A549 (cell line): ENCODE measurements around the gene COL19A1. TPM values are rescaled to one million over a fixed set of nuclear protein-coding genes. Genes with fewer than 3 reads are reported as not detected.

Source experiments
- ATAC-seq, 2 experiments: fragments of 200-7000 bp in 1 of 2; fragments of >200 bp in 1 of 2; cut with Nextera tagmentation in 1 of 2; cut with Tn5 transposase in 1 of 2; 3 replicates each; pipeline versions ENCODE4 v1.8.0 to v1.9.1; 2018 to 2020; ENCODE audit warnings: mild to moderate bottlenecking in 1 of 2, moderate library complexity in 1 of 2
- CTCF ChIA-PET: fragments of 300-600 bp; sonication (Branson Sonifier 250); formaldehyde crosslinking; extraction: SDS; loops from one replicate; lab custom pipeline; 2021; ENCODE audit warnings: antibody characterized with exemption, inconsistent platforms; lab: Yijun Ruan, JAX
- POLR2A ChIA-PET: fragments of 350-600 bp; formaldehyde crosslinking; extraction: SDS; loops from one replicate; lab custom pipeline; 2021; ENCODE audit warnings: antibody characterized with exemption, inconsistent platforms; lab: Yijun Ruan, JAX
- DNase-seq, 2 experiments: peaks; one replicate each; pipeline versions ENCODE4 v3.0.0 to v3.0.0-alpha.2; 2011 to 2016; ENCODE audit warnings: low read depth in 1 of 2, low spot score in 1 of 2
- FAIRE-seq: peaks from 2 replicates; lab custom pipeline; 2011; peaks lifted over from hg19 to GRCh38; lab: Jason Lieb, UNC
- H3K27ac ChIP-seq, 2 experiments: fragments of >200 bp; sonication (Bioruptor Twin); formaldehyde crosslinking; 3 replicates each; pipeline ENCODE4 v1.5.1; 2016 to 2017
- H3K4me1 ChIP-seq: fragments of >200 bp; sonication (Bioruptor Twin); formaldehyde crosslinking; 3 replicates; pipeline ENCODE4 v1.6.1; 2016
- H3K4me2 ChIP-seq: fragments of >200 bp; sonication (Bioruptor Twin); formaldehyde crosslinking; 3 replicates; pipeline ENCODE4 v1.6.1; 2016
- H3K4me3 ChIP-seq: fragments of >200 bp; sonication (Bioruptor Twin); formaldehyde crosslinking; 3 replicates; pipeline ENCODE4 v1.5.1; 2016
- H3K9me3 ChIP-seq: fragments of >200 bp; sonication (Bioruptor Twin); formaldehyde crosslinking; 3 replicates; pipeline ENCODE4 v1.6.1; 2016
- BHLHE40 ChIP-seq: IDR thresholded peaks from 2 replicates; pipeline ENCODE4 v1.6.1; 2012; ENCODE audit warnings: low read depth, low read length, inconsistent platforms
- CBX2 ChIP-seq: fragments of 200-600 bp; sonication (generic); IDR thresholded peaks from 2 replicates; pipeline ENCODE4 v1.6.1; 2016; ENCODE audit warnings: low read depth, mild to moderate bottlenecking, borderline replicate concordance
- FOSL2 ChIP-seq, 2 experiments: fragments of 450-650 bp in 1 of 2; fragments of >200 bp in 1 of 2; sonication (Bioruptor Twin) in 1 of 2; formaldehyde crosslinking; IDR thresholded peaks; 2 replicates each; pipeline versions ENCODE4 v1.5.0 to v1.6.1; 2016 to 2020; ENCODE audit warnings: mild to moderate bottlenecking in 1 of 2, moderate library complexity in 1 of 2
- HES2 ChIP-seq: fragments of >200 bp; sonication (Bioruptor Twin); formaldehyde crosslinking; IDR thresholded peaks from 2 replicates; pipeline ENCODE4 v1.6.1; 2016
- HOXA7 ChIP-seq: fragments of 250-450 bp; sonication (Bioruptor Pico); IDR thresholded peaks from 2 replicates; pipeline ENCODE4 v1.5.0; 2020; ENCODE audit warnings: mild to moderate bottlenecking, moderate library complexity
- HOXB13 ChIP-seq: fragments of 250-450 bp; sonication (Bioruptor Pico); IDR thresholded peaks from 2 replicates; pipeline ENCODE4 v1.5.0; 2020; ENCODE audit warnings: low read depth, mild to moderate bottlenecking, moderate library complexity
- KDM1A ChIP-seq: fragments of 200-600 bp; sonication (generic); IDR thresholded peaks from 2 replicates; pipeline ENCODE4 v1.6.1; 2016; ENCODE audit warnings: low read depth, mild to moderate bottlenecking
- KDM5A ChIP-seq: fragments of 200-600 bp; sonication (generic); IDR thresholded peaks from 2 replicates; pipeline ENCODE4 v1.6.1; 2016; ENCODE audit warnings: antibody characterized with exemption, mild to moderate bottlenecking
- MAFK ChIP-seq: fragments of 450-650 bp; IDR thresholded peaks from 2 replicates; pipeline ENCODE4 v1.6.1; 2014; ENCODE audit not compliant: partially characterized antibody
- NR3C1 ChIP-seq: fragments of >200 bp; sonication (Bioruptor Twin); formaldehyde crosslinking; IDR thresholded peaks from 3 replicates; pipeline ENCODE4 v1.6.1; 2017
- POLR2A ChIP-seq: IDR thresholded peaks from 2 replicates; pipeline ENCODE4 v1.6.1; 2012; ENCODE audit warnings: mild to moderate bottlenecking, low read length
- SMC3 ChIP-seq: fragments of >200 bp; sonication (Bioruptor Twin); formaldehyde crosslinking; IDR thresholded peaks from 3 replicates; pipeline ENCODE4 v1.6.1; 2018; ENCODE audit warnings: inconsistent platforms
- TP53 ChIP-seq: fragments of 250-450 bp; sonication (Bioruptor Pico); IDR thresholded peaks from 2 replicates; pipeline ENCODE4 v1.5.0; 2021; ENCODE audit warnings: mild to moderate bottlenecking, moderate library complexity
- ZC3H11A ChIP-seq: fragments of 450-650 bp; IDR thresholded peaks from 2 replicates; pipeline ENCODE4 v1.6.1; 2014; ENCODE audit warnings: antibody characterized with exemption, mild to moderate bottlenecking
- ZSCAN20 ChIP-seq: fragments of 250-450 bp; sonication (Bioruptor Pico); IDR thresholded peaks from 2 replicates; pipeline ENCODE4 v1.8.0; 2022; ENCODE audit warnings: mild to moderate bottlenecking, moderate library complexity
- WGBS: methylation state at CpG from one replicate; pipeline ENCODE4 v1.1.6; 2017; ENCODE audit errors: missing lambda C conversion rate; 5-methylcytosine and 5-hydroxymethylcytosine counted together
- polyA plus RNA-seq, 4 experiments: library from polyadenylated mRNA; depleted of rRNA in 3 of 4; stranded (reverse); fragments of >200 nt; fragmentation: RNase III in 1 of 4; extraction: RNeasy Plus Mini Kit Qiagen cat#74134 plus additional on column Dnase treatment in 1 of 4; gene quantifications; 2 replicates in 3 of 4; 3 replicates in 1 of 4; pipeline ENCODE4 v1.2.3, GENCODE V29; 2011 to 2017
- TF ChIP-seq, protein P1 (sequence below): fragments of >200 bp; sonication (Bioruptor Twin); formaldehyde crosslinking; IDR thresholded peaks from 3 replicates; pipeline ENCODE4 v1.6.1; 2016
- TF ChIP-seq, protein P2 (sequence below): IDR thresholded peaks from 2 replicates; pipeline ENCODE4 v1.6.1; 2012; ENCODE audit warnings: low read depth, borderline replicate concordance

The COL19A1 gene
- polyA plus RNA-seq, 2 of the 4 experiments (the other 2 are of a cell fraction) = not detected

- TF ChIP-seq, protein P1, sequence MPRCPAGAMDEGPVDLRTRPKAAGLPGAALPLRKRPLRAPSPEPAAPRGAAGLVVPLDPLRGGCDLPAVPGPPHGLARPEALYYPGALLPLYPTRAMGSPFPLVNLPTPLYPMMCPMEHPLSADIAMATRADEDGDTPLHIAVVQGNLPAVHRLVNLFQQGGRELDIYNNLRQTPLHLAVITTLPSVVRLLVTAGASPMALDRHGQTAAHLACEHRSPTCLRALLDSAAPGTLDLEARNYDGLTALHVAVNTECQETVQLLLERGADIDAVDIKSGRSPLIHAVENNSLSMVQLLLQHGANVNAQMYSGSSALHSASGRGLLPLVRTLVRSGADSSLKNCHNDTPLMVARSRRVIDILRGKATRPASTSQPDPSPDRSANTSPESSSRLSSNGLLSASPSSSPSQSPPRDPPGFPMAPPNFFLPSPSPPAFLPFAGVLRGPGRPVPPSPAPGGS = no peak
- no peak for TF ChIP-seq TP53
- no peak for TF ChIP-seq NR3C1
- no peak for TF ChIP-seq ZC3H11A
Observed at GRCh38 chr6:69926745-69927144, 60.4 kb downstream of the COL19A1 start (continued).

DNA sequence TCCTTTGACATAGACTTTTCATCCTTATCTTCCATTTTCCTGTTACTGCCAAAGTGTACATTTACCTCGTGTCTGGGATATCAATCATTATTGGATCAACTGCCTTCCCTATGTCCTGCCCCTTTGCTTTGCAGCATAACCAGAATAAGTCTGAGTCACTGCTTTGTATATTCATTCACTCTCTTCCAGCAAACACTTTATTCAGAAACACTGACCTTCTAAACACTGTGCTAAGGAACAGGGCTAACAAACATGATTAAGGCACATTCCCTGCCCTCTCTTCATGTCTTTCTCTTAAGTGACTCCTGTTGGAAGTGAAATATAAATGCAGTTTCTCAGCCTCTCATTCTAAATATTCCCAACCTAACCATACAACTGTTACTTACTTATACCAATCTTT, 66.9 kb downstream of the COL19A1 start:
- POLR2A ChIA-PET = no interaction called here
- no peak for DNase-seq
- TF ChIP-seq ZSCAN20 (CRISPR knock-in tag) (no peak), KDM1A (no peak), FOSL2 (IDR thresholded peaks at IDR 0.05) (no peak), FOSL2 (CRISPR knock-in tag; IDR thresholded peaks at IDR 0.05) (no peak)
- 0% methylated on average over 1 of the region's 1 CpG for WGBS
- Histone ChIP-seq H3K9me3 (no peaks in the 10 kb centered on the region), H3K4me1 (no peaks in the 10 kb centered on the region), H3K27ac (no peak overlapping the region), H3K4me3 (no peak overlapping the region), H3K4me2 (no peak overlapping the region)
- no peak for FAIRE-seq
- CTCF ChIA-PET = no interaction called here
- ATAC-seq = no peak

- Histone ChIP-seq H3K9me3 (no peaks in the 10 kb centered on the region), H3K27ac (no peak overlapping the region), H3K4me1 (no peaks in the 10 kb centered on the region), H3K4me3 (no peak overlapping the region), H3K4me2 (no peak overlapping the region)
- ChIA-PET POLR2A (no interaction called here), CTCF (no interaction called here)
- 16% methylated on average over 1 of the region's 1 CpG for WGBS
- TF ChIP-seq MAFK = no peak
- FAIRE-seq (no peak), ATAC-seq (no peak), DNase-seq (no peak)
Observed at GRCh38 chr6:69935079-69935478, 68.7 kb downstream of the COL19A1 start.

GRCh38 chr6:69936674-69937363, 70.5 kb downstream of the COL19A1 start:
- DNase-seq (no peak), FAIRE-seq (no peak), ATAC-seq (no peak)
- no peak overlapping the region for H3K4me2 ChIP-seq
- CTCF ChIA-PET = no interaction called here
- no peak overlapping the region for H3K27ac ChIP-seq
- no peak for TF ChIP-seq POLR2A
- TF ChIP-seq SMC3 = no peak
- POLR2A ChIA-PET = no interaction called here
- H3K4me1 ChIP-seq = no peaks in the 10 kb centered on the region
- H3K9me3 ChIP-seq = no peaks in the 10 kb centered on the region
- H3K4me3 ChIP-seq = no peak overlapping the region

DNA sequence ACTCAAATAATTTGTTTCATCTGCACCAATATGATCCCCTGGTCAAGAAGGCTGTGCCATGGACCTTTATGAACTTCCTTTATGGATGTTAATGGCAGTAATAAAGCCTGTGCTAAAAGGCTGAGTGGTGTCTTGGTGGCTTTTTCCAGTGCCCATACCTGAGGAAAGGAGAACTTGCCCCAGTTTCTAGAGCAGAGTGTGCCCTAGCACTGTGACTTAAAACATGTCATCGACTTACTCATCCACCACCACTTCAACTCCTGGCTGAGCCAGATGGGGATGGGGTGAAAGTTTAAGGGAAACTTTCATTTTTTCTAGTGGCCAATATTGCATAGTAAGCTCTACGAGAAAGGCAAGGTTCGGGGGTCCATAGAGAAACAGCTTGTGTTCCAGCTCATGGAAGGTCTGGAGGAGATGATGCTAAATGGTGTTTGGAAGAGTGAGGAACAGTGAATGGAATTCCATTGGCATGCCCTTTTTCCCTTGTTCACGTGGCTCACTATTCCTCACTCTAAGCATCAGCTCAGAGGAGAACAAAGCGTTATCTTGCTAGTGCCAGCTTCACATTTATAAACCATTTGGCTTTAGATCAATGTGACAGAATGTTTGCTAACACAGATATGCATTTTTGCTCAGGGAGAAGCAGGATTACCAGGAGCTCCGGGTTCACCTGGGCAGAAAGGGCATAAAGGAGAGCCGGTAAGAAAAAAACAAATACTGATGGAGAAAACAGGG, 71.2 kb downstream of the COL19A1 start:
- Histone ChIP-seq H3K9me3 (no peaks in the 10 kb centered on the region), H3K4me1 (no peaks in the 10 kb centered on the region), H3K4me3 (no peak overlapping the region), H3K27ac (no peak overlapping the region), H3K4me2 (no peak overlapping the region)
- no peak for DNase-seq
- ChIA-PET CTCF (no interaction called here), POLR2A (no interaction called here)
- TF ChIP-seq HOXB13 (CRISPR knock-in tag) = no peak
- TF ChIP-seq KDM5A = no peak
- TF ChIP-seq CBX2 = no peak
- ATAC-seq = no peak
- 18% methylated on average over 7 of the region's 7 CpGs for WGBS
- no peak for FAIRE-seq

GRCh38 chr6:69942485-69942884, 76.1 kb downstream of the COL19A1 start:
- DNase-seq (no peak), FAIRE-seq (no peak), ATAC-seq (no peak)
- Histone ChIP-seq H3K4me1 (no peaks in the 10 kb centered on the region), H3K4me2 (no peak overlapping the region), H3K27ac (no peak overlapping the region), H3K4me3 (no peak overlapping the region), H3K9me3 (no peaks in the 10 kb centered on the region)
- WGBS = 0% methylated on average over 2 of the region's 2 CpGs
- CTCF ChIA-PET = no interaction called here
- no peak for TF ChIP-seq BHLHE40
- TF ChIP-seq, protein P2, sequence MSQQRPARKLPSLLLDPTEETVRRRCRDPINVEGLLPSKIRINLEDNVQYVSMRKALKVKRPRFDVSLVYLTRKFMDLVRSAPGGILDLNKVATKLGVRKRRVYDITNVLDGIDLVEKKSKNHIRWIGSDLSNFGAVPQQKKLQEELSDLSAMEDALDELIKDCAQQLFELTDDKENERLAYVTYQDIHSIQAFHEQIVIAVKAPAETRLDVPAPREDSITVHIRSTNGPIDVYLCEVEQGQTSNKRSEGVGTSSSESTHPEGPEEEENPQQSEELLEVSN = no peak
- TF ChIP-seq HES2 = no peak
- TF ChIP-seq MAFK = no peak
- no peak for TF ChIP-seq HOXA7 (CRISPR knock-in tag)
- no peak for TF ChIP-seq SMC3
- POLR2A ChIA-PET = no interaction called here
